H9 (cell line): Measurements from ENCODE around the gene ADARB2. TPM values are rescaled to one million over a fixed set of nuclear protein-coding genes. Genes with fewer than 3 reads are reported as not detected.

ENCODE experiments used
- DNase-seq: peaks from one replicate; pipeline ENCODE4 v3.0.0-alpha.2; 2017
- H2AFZ ChIP-seq: one replicate; pipeline ENCODE4 v1.6.1; 2013; ENCODE audit warnings: mild to moderate bottlenecking, low read length, control low read depth, moderate library complexity
- H2AK5ac ChIP-seq: 2 replicates; pipeline ENCODE4 v1.6.1; 2013; ENCODE audit warnings: low read length, control low read depth, mixed read lengths; ENCODE audit not compliant: insufficient read length
- H2BK120ac ChIP-seq: one replicate; pipeline ENCODE4 v1.6.1; 2013; ENCODE audit warnings: low read depth, mild to moderate bottlenecking, low read length, control low read depth, inconsistent platforms; ENCODE audit not compliant: poor library complexity, severe bottlenecking
- H2BK12ac ChIP-seq: 2 replicates; pipeline ENCODE4 v1.6.1; 2013; ENCODE audit warnings: low read length, control low read depth, mixed read lengths, low read depth; ENCODE audit not compliant: insufficient read length
- H2BK15ac ChIP-seq: 2 replicates; pipeline ENCODE4 v1.6.1; 2013; ENCODE audit warnings: low read depth, low read length, control low read depth
- H2BK20ac ChIP-seq: one replicate; pipeline ENCODE4 v1.6.1; 2013; ENCODE audit warnings: low read depth, mild to moderate bottlenecking, low read length, control low read depth, inconsistent platforms; ENCODE audit not compliant: poor library complexity, severe bottlenecking
- H2BK5ac ChIP-seq: 2 replicates; pipeline ENCODE4 v1.6.1; 2013; ENCODE audit warnings: low read length, control low read depth, mixed read lengths; ENCODE audit not compliant: insufficient read length
- H3K14ac ChIP-seq: 2 replicates; pipeline ENCODE4 v1.6.1; 2013; ENCODE audit warnings: low read length, control low read depth; ENCODE audit not compliant: insufficient read depth
- H3K18ac ChIP-seq: 2 replicates; pipeline ENCODE4 v1.6.1; 2013; ENCODE audit warnings: low read depth, mild to moderate bottlenecking, mixed read lengths, low read length, control low read depth; ENCODE audit not compliant: insufficient read length
- H3K23ac ChIP-seq: 2 replicates; pipeline ENCODE4 v1.6.1; 2013; ENCODE audit warnings: low read length, control low read depth, mixed read lengths, low read depth; ENCODE audit not compliant: insufficient read length
- H3K23me2 ChIP-seq: 2 replicates; pipeline ENCODE4 v1.6.1; 2013; ENCODE audit warnings: low read depth, mild to moderate bottlenecking, mixed read lengths, low read length, control low read depth; ENCODE audit not compliant: insufficient read length, poor library complexity, severe bottlenecking
- H3K27ac ChIP-seq: 2 replicates; pipeline ENCODE4 v1.5.1; 2013; ENCODE audit warnings: low read length, control low read depth, mixed read lengths, low read depth; ENCODE audit not compliant: insufficient read length
- H3K27me3 ChIP-seq: 2 replicates; pipeline ENCODE4 v1.6.1; 2013; ENCODE audit warnings: low read length, control low read depth, inconsistent platforms; ENCODE audit not compliant: insufficient read depth
- H3K4ac ChIP-seq: 2 replicates; pipeline ENCODE4 v1.6.1; 2013; ENCODE audit warnings: low read depth, mild to moderate bottlenecking, control low read depth, inconsistent platforms, low read length, moderate library complexity
- H3K4me1 ChIP-seq: 2 replicates; pipeline ENCODE4 v1.6.1; 2013; ENCODE audit warnings: low read length, control low read depth, inconsistent platforms; ENCODE audit not compliant: insufficient read depth
- H3K4me2 ChIP-seq: 2 replicates; pipeline ENCODE4 v1.6.1; 2013; ENCODE audit warnings: low read length, control low read depth, mixed read lengths; ENCODE audit not compliant: insufficient read length, insufficient read depth
- H3K56ac ChIP-seq: 2 replicates; pipeline ENCODE4 v1.6.1; 2013; ENCODE audit warnings: low read depth, mild to moderate bottlenecking, mixed read lengths, low read length, control low read depth; ENCODE audit not compliant: insufficient read length
- H3K79me1 ChIP-seq: 2 replicates; pipeline ENCODE4 v1.6.1; 2013; ENCODE audit warnings: low read depth, mild to moderate bottlenecking, moderate library complexity, low read length, control low read depth, inconsistent platforms; ENCODE audit not compliant: insufficient read depth, poor library complexity, severe bottlenecking
- H3K79me2 ChIP-seq: 2 replicates; pipeline ENCODE4 v1.6.1; 2013; ENCODE audit warnings: low read length, control low read depth, inconsistent platforms; ENCODE audit not compliant: insufficient read depth
- H3K9ac ChIP-seq: 2 replicates; pipeline ENCODE4 v1.6.1; 2013; ENCODE audit warnings: low read length, control low read depth, mixed read lengths; ENCODE audit not compliant: insufficient read length; ENCODE audit errors: extremely low read depth
- H3K9me3 ChIP-seq: one replicate; pipeline ENCODE4 v1.6.1; 2013; ENCODE audit warnings: low read depth, low read length, inconsistent platforms; ENCODE audit not compliant: control insufficient read depth
- H3T11ph ChIP-seq: one replicate; pipeline ENCODE4 v1.6.1; 2013; ENCODE audit warnings: mild to moderate bottlenecking, low read length, control low read depth, inconsistent platforms
- H4K20me1 ChIP-seq: one replicate; pipeline ENCODE4 v1.6.1; 2013; ENCODE audit not compliant: control insufficient read depth, insufficient read length, insufficient read depth
- H4K5ac ChIP-seq: 2 replicates; pipeline ENCODE4 v1.6.1; 2013; ENCODE audit warnings: low read depth, mild to moderate bottlenecking, mixed read lengths, low read length, control low read depth; ENCODE audit not compliant: insufficient read length
- H4K8ac ChIP-seq: replicated peaks from 2 replicates; pipeline ENCODE4 v1.6.1; 2013; ENCODE audit warnings: low read length, control low read depth, mixed read lengths, low read depth; ENCODE audit not compliant: insufficient read length
- H4K91ac ChIP-seq: 2 replicates; pipeline ENCODE4 v1.6.1; 2013; ENCODE audit warnings: low read depth, mild to moderate bottlenecking, moderate library complexity, mixed read lengths, low read length, control low read depth; ENCODE audit not compliant: insufficient read length
- H3K27ac Mint-ChIP-seq, 3 experiments: 2 replicates in 2 of 3; 3 replicates in 1 of 3; pipeline ENCODE4 v1.8.0; 2020 to 2021; ENCODE audit warnings: mixed read lengths in 3 of 3, mild to moderate bottlenecking in 1 of 3, moderate library complexity in 1 of 3
- H3K27me3 Mint-ChIP-seq: 2 replicates; pipeline ENCODE4 v1.8.0; 2021; ENCODE audit warnings: low read depth, mild to moderate bottlenecking, moderate library complexity, mixed read lengths
- H3K36me3 Mint-ChIP-seq, 3 experiments: 2 replicates in 2 of 3; 3 replicates in 1 of 3; pipeline ENCODE4 v1.8.0; 2020 to 2021; ENCODE audit warnings: low read depth in 3 of 3, mixed read lengths in 3 of 3; ENCODE audit not compliant: insufficient read depth in 1 of 3
- H3K4me1 Mint-ChIP-seq, 2 experiments: 2 replicates each; pipeline ENCODE4 v1.8.0; 2020; ENCODE audit warnings: mixed read lengths in 2 of 2
- H3K4me3 Mint-ChIP-seq, 2 experiments: 2 replicates in 1 of 2; 3 replicates in 1 of 2; pipeline ENCODE4 v1.8.0; 2020 to 2021; ENCODE audit warnings: mild to moderate bottlenecking in 2 of 2, mixed read lengths in 2 of 2, moderate library complexity in 1 of 2
- H3K9me3 Mint-ChIP-seq, 2 experiments: 2 replicates in 1 of 2; 3 replicates in 1 of 2; pipeline ENCODE4 v1.8.0; 2020; ENCODE audit warnings: mild to moderate bottlenecking in 2 of 2, mixed read lengths in 2 of 2, moderate library complexity in 1 of 2
- total RNA-seq: library from RNA; stranded (reverse); gene quantifications from 2 replicates; pipeline ENCODE4 v1.2.1, GENCODE V29; 2021
- TF ChIP-seq, protein P1 (sequence below): fragments of 200-600 bp; sonication (generic); conservative IDR thresholded peaks from 3 replicates; pipeline ENCODE4 v1.8.0; 2021; ENCODE audit warnings: antibody characterized with exemption, mild to moderate bottlenecking

ADARB2 gene
- total RNA-seq, 1 experiment from 2014 or later, result 0.87 TPM

DNA sequence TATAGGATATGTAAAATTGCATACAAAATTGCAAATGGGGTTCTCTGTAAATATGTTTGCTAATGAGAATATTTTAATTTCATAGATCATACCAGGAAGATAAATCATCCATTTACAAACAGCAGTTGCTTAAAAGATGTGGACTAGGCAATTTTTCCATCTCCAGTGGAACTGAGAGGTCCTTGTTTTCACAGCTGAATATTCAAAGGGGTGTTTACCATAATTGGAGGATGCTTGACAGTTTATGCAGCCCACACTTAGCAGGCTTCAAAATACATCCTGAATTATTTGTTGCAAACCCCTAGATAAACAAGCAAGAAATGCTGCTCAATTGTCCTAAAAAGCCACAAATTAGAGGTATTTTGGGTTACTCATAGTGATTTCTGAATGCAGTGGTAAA is 69.9 kb downstream of the ADARB2 start:
- no peak overlapping the region for H3K14ac ChIP-seq
- H3K27ac Mint-ChIP-seq, result no peak overlapping the region
- no peak overlapping the region for H2BK20ac ChIP-seq
- peaks cover 3 to 5% of the 10 kb centered on the region in 2 experiments for H3K4me1 Mint-ChIP-seq
- no peak overlapping the region for H2BK120ac ChIP-seq
- no peak overlapping the region for H3K9ac ChIP-seq
- H2AFZ ChIP-seq, result no peak overlapping the region
- no peak overlapping the region for H3K18ac ChIP-seq
- H3K56ac ChIP-seq, result no peak overlapping the region
- TF ChIP-seq, protein P1, sequence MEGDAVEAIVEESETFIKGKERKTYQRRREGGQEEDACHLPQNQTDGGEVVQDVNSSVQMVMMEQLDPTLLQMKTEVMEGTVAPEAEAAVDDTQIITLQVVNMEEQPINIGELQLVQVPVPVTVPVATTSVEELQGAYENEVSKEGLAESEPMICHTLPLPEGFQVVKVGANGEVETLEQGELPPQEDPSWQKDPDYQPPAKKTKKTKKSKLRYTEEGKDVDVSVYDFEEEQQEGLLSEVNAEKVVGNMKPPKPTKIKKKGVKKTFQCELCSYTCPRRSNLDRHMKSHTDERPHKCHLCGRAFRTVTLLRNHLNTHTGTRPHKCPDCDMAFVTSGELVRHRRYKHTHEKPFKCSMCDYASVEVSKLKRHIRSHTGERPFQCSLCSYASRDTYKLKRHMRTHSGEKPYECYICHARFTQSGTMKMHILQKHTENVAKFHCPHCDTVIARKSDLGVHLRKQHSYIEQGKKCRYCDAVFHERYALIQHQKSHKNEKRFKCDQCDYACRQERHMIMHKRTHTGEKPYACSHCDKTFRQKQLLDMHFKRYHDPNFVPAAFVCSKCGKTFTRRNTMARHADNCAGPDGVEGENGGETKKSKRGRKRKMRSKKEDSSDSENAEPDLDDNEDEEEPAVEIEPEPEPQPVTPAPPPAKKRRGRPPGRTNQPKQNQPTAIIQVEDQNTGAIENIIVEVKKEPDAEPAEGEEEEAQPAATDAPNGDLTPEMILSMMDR, result no peak
- H2BK5ac ChIP-seq, result no peak overlapping the region
- no peak overlapping the region for H2BK15ac ChIP-seq
- no peaks in the 10 kb centered on the region for H3K23me2 ChIP-seq
- no peak overlapping the region for H4K5ac ChIP-seq
- no peak overlapping the region for H3K4me2 ChIP-seq
- H4K91ac ChIP-seq, result no peak overlapping the region
- no peak overlapping the region for H3K4ac ChIP-seq
- no peak for DNase-seq
- no peak overlapping the region for H3K23ac ChIP-seq
- no peak overlapping the region for H3K4me3 Mint-ChIP-seq
- no peak overlapping the region for H2AK5ac ChIP-seq
- no peaks in the 10 kb centered on the region for H3K36me3 Mint-ChIP-seq
- H4K8ac ChIP-seq, result no peak overlapping the region
- no peak overlapping the region for H3T11ph ChIP-seq
- no peaks in the 10 kb centered on the region; the same call in 1 of the 2 replicates for H3K27me3 ChIP-seq
- H3K27me3 Mint-ChIP-seq, result peaks cover 2% of the 10 kb centered on the region; the same call in 1 of the 2 replicates
- no peaks in the 10 kb centered on the region for H3K79me2 ChIP-seq
- H3K4me1 ChIP-seq, result peaks cover 2% of the 10 kb centered on the region; the same call in 1 of the 2 replicates
- no peaks in the 10 kb centered on the region for H3K9me3 ChIP-seq
- H3K27ac ChIP-seq, result no peak overlapping the region
- no peaks in the 10 kb centered on the region for H3K79me1 ChIP-seq
- H2BK12ac ChIP-seq, result no peak overlapping the region
- no peaks in the 10 kb centered on the region for H4K20me1 ChIP-seq
- H3K9me3 Mint-ChIP-seq, result no peaks in the 10 kb centered on the region
